ENCODE measurements around the gene VEZT. TPM values are rescaled to one million over a fixed set of nuclear protein-coding genes. Genes with fewer than 3 reads are reported as not detected.

VEZT gene
- total RNA-seq, 1 experiment from 2014 or later, result 46.4 TPM

- Histone ChIP-seq H3K36me3 (ENCODE audit: control insufficient read depth in 1 of 2, insufficient read depth in 2 of 2, low read length in 2 of 2) (no peaks in the 10 kb centered on the region), H3K27ac (ENCODE audit: low read depth, low read length) (no peak overlapping the region), H3K4me3 (replicated peaks in 1 of 2; ENCODE audit: low read depth in 1 of 2, low read length in 2 of 2) (no peak overlapping the region), H2AFZ (ENCODE audit: low read depth, low read length, poor library complexity, severe bottlenecking) (no peak overlapping the region), H3K9me2 (ENCODE audit: insufficient read depth) (no peaks in the 10 kb centered on the region), H3K9me3 (ENCODE audit: control insufficient read depth in 1 of 2, insufficient read depth in 1 of 2, low read depth in 1 of 2, low read length in 2 of 2) (no peaks in the 10 kb centered on the region), H3K27me3 (ENCODE audit: insufficient read depth, low read length) (no peaks in the 10 kb centered on the region), H3K9ac (ENCODE audit: low read length) (no peak overlapping the region), H4K20me1 (ENCODE audit: insufficient read depth) (0 out of 2 replicates have a peak, but pooled peaks cover 13% of the 10 kb centered on the region), H3K4me2 (ENCODE audit: low read length) (no peak overlapping the region), H3K4me1 (ENCODE audit: control insufficient read depth in 1 of 2, insufficient read depth in 2 of 2, low read length in 2 of 2) (no peaks in the 10 kb centered on the region; a peak in 1 of 4 replicates), H3K79me2 (ENCODE audit: insufficient read depth, low read length) (peaks cover 98% of the 10 kb centered on the region)
- no peak for TF ChIP-seq ZFX (IDR thresholded peaks at IDR 0.05)
- no peak for TF ChIP-seq ZNF274 (IDR thresholded peaks at IDR 0.05; ENCODE audit: low read depth, low read length)
- TF ChIP-seq TCF7L2 (IDR thresholded peaks at IDR 0.05; ENCODE audit: borderline replicate concordance, extremely low read depth, insufficient read depth, insufficient read length), result no peak
- TF ChIP-seq ZBTB33 (IDR thresholded peaks at IDR 0.05; ENCODE audit: extremely low read depth, insufficient replicate concordance, low read length), result no peak
- no peak for TF ChIP-seq EZH2phosphoT487 (IDR thresholded peaks at IDR 0.05; ENCODE audit: borderline replicate concordance)
- no peak for TF ChIP-seq ATF3 (IDR thresholded peaks at IDR 0.05)
- TF ChIP-seq FOSL1 (IDR thresholded peaks at IDR 0.05; ENCODE audit: low read depth), result no peak
- no peak for TF ChIP-seq SRF (IDR thresholded peaks at IDR 0.05; ENCODE audit: low read depth)
- no peak for TF ChIP-seq CEBPB (IDR thresholded peaks at IDR 0.05; ENCODE audit: low read depth)
- TF ChIP-seq CTCF (IDR thresholded peaks at IDR 0.05 in 2 of 3, conservative IDR thresholded peaks at IDR 0.05 in 1 of 3; ENCODE audit: borderline replicate concordance in 1 of 3, insufficient read depth in 1 of 3, low read depth in 2 of 3, low read length in 2 of 3), result no peak
- TF ChIP-seq SP1 (IDR thresholded peaks at IDR 0.05; ENCODE audit: low read depth), result no peak
- TF ChIP-seq POLR2A (IDR thresholded peaks at IDR 0.05; ENCODE audit: borderline replicate concordance, extremely low read depth, insufficient read depth, insufficient read length), result no peak
- no peak for TF ChIP-seq SIN3A (IDR thresholded peaks at IDR 0.05; ENCODE audit: low read depth)
- no peak for TF ChIP-seq YY1 (IDR thresholded peaks at IDR 0.05; ENCODE audit: extremely low read depth, insufficient replicate concordance, low read depth, low read length)
- no peak for TF ChIP-seq RAD21 (IDR thresholded peaks at IDR 0.05; ENCODE audit: low read depth)
- no peak for TF ChIP-seq POLR2AphosphoS5 (IDR thresholded peaks at IDR 0.05; ENCODE audit: low read depth, low read length)
- TF ChIP-seq EZH2 (IDR thresholded peaks at IDR 0.05), result no peak
- no peak for TF ChIP-seq ELF1 (IDR thresholded peaks at IDR 0.05; ENCODE audit: borderline replicate concordance, low read depth)
- no TSS peak for BruUV-seq (replicated peaks)
- no peak for DNase-seq (ENCODE audit: low read depth, low spot score)
- intact Hi-C loops (cut with micrococcal nuclease), result no loop called here
- ChIA-PET CTCF (no interaction called here), RAD21 (ENCODE audit: low non-redundant PET in 1 of 2, low total read pairs in 2 of 2, uncharacterized antibody in 2 of 2, unreplicated experiment in 2 of 2) (no interaction called here), POLR2A (no interaction called here)
- ATAC-seq, result no peak
These were observed 24.3 kb downstream of the VEZT start for GRCh38 chr12:95241761-95242506.

Measured in HCT116 (cell line).